Adrenal gland (tissue), 5 donors: Measurements from ENCODE around the gene CCDC28B.

Experiments
- CTCF ChIP-seq, 6 experiments: fragments of 450-650 bp in 4 of 6; fragments of 200-600 bp in 2 of 6; sonication (generic) in 1 of 6; IDR thresholded peaks; 1 replicate in 5 of 6; 2 replicates in 1 of 6; pipeline versions ENCODE4 v1.5.1 to v1.8.0; 2016 to 2021; ENCODE audit warnings: antibody characterized with exemption in 6 of 6, mild to moderate bottlenecking in 2 of 6, moderate library complexity in 1 of 6
- POLR2A ChIP-seq, 2 donors: fragments of 450-650 bp; IDR thresholded peaks; one replicate each; pipeline ENCODE4 v1.6.1; 2017; ENCODE audit warnings: antibody characterized with exemption in 2 of 2, mild to moderate bottlenecking in 2 of 2, moderate library complexity in 1 of 2
- donor health status: DM: no; HTN: no; CAD: no.

GRCh38 chr1:32192220-32192948 lies 8.0 kb upstream of the CCDC28B start:
- TF ChIP-seq CTCF (IDR thresholded peaks at IDR 0.05) (no peak), POLR2A (IDR thresholded peaks at IDR 0.05) (no peak)
